Measurements from ENCODE around the gene FIZ1. TPM values are rescaled to one million over a fixed set of nuclear protein-coding genes. Genes with fewer than 3 reads are reported as not detected.
"Not testable (repeated sequence)": the region's sequence is repeated elsewhere in the genome, so short reads cannot be mapped to it uniquely, and the experiment has no call there.

Gene FIZ1
- total RNA-seq, 1 donor from 2014 or later: 14.3 TPM

DNA sequence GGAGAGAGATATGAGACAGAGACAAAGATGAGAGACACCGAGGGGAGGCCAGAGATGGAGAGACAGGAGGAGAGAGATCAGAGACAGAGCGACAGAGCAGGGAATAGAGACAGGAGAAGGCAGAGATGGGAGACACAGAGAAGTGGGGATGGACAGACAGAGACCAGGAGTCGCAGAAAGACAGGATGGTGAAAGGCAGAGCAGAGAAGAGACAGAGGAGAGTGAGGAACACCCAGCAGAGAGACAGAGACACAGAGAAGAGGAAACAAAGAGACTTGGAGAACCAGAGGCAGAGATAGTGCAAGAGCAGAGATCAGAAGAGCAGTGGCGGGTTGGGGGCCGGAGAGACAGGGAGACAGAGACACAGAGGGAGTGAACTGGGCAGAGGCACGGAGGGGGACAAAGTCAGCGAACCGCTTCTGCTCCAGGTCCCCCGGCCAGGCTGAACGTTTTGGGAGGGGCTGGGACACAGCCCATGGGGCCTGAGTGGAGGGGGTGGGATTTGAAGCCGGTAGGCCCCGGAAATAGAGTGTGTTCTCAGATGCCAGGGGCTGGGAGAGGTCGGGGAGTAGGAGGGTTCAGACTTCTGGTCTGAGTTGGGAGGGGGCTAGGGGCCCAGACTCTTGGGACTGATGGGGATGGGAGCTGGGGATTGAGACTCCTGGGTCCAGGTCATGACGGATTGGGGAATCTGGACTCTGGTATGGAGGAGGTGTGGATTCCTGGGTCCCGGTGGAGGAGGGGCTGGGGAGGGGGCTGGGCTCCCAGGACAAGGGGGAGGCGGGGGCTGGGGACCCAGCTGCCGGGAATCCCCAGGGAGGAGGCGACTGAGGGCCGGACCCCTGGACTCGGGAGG, 19.3 kb downstream of the FIZ1 start:
- H3K36me3 ChIP-seq: peaks cover 21% of the 10 kb centered on the region
- no peaks in the 10 kb centered on the region for H3K9me3 ChIP-seq
- H3K4me3 ChIP-seq: peak overlapping the region; percentile 89
- TF ChIP-seq, protein P1, sequence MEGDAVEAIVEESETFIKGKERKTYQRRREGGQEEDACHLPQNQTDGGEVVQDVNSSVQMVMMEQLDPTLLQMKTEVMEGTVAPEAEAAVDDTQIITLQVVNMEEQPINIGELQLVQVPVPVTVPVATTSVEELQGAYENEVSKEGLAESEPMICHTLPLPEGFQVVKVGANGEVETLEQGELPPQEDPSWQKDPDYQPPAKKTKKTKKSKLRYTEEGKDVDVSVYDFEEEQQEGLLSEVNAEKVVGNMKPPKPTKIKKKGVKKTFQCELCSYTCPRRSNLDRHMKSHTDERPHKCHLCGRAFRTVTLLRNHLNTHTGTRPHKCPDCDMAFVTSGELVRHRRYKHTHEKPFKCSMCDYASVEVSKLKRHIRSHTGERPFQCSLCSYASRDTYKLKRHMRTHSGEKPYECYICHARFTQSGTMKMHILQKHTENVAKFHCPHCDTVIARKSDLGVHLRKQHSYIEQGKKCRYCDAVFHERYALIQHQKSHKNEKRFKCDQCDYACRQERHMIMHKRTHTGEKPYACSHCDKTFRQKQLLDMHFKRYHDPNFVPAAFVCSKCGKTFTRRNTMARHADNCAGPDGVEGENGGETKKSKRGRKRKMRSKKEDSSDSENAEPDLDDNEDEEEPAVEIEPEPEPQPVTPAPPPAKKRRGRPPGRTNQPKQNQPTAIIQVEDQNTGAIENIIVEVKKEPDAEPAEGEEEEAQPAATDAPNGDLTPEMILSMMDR (IDR thresholded peaks at IDR 0.05): no peak
- peak; percentile 37 to 61 for ATAC-seq
- peaks cover 17% of the 10 kb centered on the region for H3K4me1 ChIP-seq
- H3K27ac ChIP-seq: peak overlapping the region; percentile 91
- no peaks in the 10 kb centered on the region for H3K27me3 ChIP-seq (ENCODE audit: low read depth)
- no peak for DNase-seq
- intact Hi-C loops (cut with DNase I): no loop called here

DNA sequence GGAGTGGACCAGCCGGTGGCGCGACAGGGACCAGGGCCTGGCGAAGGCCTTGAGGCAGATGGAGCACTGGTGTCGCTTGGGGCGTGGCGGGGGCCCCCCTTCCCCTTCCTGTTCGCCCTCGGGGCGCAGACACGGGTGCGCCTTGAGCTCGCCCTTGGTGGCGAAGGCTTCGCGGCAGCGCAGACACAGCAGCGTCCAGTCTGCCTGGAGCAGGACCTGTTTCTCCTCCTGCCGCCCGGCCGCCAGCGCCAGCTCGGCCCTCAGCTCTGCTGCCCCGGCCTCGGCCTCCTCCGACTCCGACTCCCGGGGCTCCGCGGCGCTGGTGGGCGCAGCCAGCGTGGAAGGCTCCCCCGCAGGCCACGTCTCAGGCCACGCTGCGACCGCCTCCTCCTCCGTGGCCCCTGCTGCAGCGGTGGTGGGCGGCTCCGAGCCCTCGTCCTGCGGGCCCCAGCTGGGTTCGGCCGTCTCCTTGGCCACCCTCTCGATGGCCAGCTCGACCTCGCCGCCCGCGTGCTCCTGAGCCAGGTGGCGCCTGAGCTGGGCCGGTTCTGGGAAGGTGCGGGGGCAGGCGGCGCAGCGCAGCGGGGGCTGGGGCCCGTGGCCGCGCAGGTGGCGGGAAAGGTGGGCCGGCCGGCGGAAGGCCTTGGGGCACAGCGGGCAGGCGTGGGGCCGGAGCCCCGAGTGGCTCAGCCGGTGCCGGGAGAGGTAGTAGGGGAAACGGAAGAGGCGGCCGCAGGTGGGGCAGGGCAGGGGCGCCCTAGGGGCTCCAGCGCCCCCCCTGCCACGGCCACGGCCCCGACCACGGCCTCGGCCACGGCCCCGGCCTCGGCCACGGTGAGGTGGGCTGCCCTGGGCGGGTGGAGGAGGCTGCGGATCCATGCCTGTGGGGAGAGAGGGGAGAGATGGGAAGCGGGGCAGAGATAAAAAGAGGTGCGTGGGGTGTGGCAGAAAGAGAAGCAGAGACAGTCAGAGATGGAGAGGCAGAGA, 20.3 kb downstream of the FIZ1 start:
- peaks cover 21% of the 10 kb centered on the region for H3K36me3 ChIP-seq

DNA sequence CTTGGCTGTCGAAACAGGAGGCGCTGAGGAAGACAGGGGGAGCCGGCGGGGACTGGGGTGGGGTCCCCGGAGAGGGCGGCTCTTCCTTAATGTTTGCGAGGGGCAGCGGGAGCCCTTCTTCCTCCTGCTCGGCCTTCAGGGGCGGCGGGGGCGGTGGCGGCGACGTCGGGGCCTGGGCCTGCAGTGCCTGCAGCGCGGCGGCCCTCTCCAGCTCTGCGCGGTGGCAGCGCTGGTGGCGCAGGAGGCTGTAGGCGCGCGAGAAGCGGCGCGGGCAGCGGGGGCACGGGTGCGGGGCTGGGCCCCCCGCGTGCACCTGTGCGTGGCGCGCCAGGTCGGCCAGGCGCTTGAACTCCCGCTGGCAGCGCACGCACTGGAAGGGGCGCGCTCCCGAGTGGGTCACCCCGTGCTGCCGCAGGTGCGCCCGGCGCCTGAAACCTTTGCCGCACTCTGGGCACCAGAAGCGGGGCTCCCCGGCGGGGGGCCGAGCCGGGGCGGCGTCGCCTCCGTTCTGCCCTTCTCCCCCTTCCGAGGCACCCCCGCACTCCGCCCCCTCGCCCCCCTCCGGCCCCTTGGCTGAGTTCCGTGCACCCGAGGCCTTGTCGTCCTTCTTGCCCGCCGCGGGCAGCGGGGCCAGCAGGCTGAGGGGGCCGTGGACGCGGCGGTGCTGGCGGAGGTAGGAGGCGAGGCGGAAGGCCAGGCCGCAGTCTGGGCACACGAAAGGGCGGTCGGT, 21.1 kb downstream of the FIZ1 start:
- ATAC-seq (no peak), DNase-seq (no peak)
- Histone ChIP-seq H3K4me3 (no peak overlapping the region), H3K27me3 (ENCODE audit: low read depth) (no peaks in the 10 kb centered on the region), H3K27ac (no peak overlapping the region), H3K9me3 (no peaks in the 10 kb centered on the region), H3K4me1 (peaks cover 17% of the 10 kb centered on the region), H3K36me3 (peaks cover 21% of the 10 kb centered on the region)
- TF ChIP-seq, protein P1 (IDR thresholded peaks at IDR 0.05): no peak
- intact Hi-C loops (cut with DNase I): no loop called here

More for the DNA sequence above, 20.3 kb downstream of the FIZ1 start:
- intact Hi-C loops (cut with DNase I): no loop called here
- Histone ChIP-seq H3K4me1 (peaks cover 17% of the 10 kb centered on the region), H3K27me3 (ENCODE audit: low read depth) (no peaks in the 10 kb centered on the region), H3K27ac (peak overlapping the region; percentile 91), H3K9me3 (no peaks in the 10 kb centered on the region), H3K4me3 (peak overlapping the region; percentile 89)
- TF ChIP-seq, protein P1 (IDR thresholded peaks at IDR 0.05): no peak
- DNase-seq (no peak), ATAC-seq (no peak)

DNA sequence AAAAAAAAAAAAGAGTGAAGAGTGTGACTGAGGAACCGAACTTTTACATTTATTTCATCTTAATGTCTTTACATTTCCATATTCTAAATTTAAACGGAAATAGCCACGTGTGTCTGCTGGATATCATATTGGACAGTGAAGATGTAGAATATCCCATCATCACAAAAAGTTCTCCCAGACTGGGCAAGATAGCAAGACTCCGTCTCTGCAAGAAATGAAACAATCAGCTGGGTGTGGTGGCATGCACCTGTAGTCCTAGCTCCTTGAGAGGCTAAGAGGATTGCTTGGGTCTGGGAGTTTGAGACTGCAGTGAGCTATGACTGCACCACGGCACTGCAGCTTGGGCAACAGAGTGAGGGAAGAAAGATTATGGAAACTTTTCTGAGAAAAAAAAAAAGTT, 22.6 kb downstream of the FIZ1 start:
- TF ChIP-seq, protein P1 (IDR thresholded peaks at IDR 0.05): no peak
- ATAC-seq: no peak
- intact Hi-C loops (cut with DNase I): no loop called here
- no peak for DNase-seq
- Histone ChIP-seq H3K36me3 (peaks cover 21% of the 10 kb centered on the region), H3K27ac (no peak overlapping the region), H3K27me3 (ENCODE audit: low read depth) (no peaks in the 10 kb centered on the region), H3K4me3 (no peak overlapping the region), H3K9me3 (no peaks in the 10 kb centered on the region), H3K4me1 (peaks cover 9% of the 10 kb centered on the region)

DNA sequence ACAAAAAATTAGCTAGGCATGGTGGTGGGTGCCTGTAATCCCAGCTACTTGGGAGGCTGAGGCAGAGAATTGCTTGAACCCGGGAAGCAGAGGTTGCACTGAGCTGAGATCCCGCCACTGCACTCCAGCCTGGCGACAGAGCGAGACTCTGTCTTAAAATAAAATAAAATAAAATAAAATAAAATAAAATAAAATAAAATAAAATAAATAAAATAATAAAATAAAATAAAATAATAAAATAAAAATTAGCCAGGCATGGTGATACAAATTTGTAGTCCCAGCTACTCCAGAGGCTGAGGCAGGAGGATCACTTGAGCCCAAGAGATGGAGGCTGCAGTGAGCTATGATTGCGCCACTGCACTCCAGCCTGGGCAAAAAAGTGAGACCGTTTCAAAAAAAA, 25.4 kb downstream of the FIZ1 start:
- intact Hi-C loops (cut with DNase I); H3K27me3 ChIP-seq (ENCODE audit: low read depth); H3K9me3 ChIP-seq; DNase-seq; ATAC-seq; H3K4me1 ChIP-seq; H3K27ac ChIP-seq; H3K4me3 ChIP-seq: not testable (repeated sequence)
- peaks cover 20% of the 10 kb centered on the region for H3K36me3 ChIP-seq

DNA sequence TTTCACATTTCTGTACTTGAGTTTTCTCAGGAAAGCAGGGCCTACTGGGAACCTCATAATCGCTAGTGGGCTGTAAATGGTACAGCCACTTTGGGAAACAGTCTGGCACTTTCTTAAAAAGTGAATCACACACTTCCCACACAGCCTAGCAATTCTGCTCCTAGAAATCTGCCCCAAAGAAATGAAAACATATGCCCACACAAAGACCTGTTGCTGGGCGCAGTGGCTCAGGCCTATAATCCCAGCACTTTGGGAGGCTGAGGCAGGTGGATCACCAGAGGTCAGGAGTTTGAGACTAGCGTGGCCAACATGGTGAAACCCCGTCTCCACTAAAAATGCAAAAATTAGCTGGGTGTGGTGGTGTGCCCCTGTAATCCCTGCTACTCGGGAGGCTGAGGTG, 29.8 kb downstream of the FIZ1 start:
- H3K27ac ChIP-seq; ATAC-seq; intact Hi-C loops (cut with DNase I); H3K27me3 ChIP-seq (ENCODE audit: low read depth); DNase-seq; H3K36me3 ChIP-seq; H3K9me3 ChIP-seq; H3K4me1 ChIP-seq; H3K4me3 ChIP-seq: not testable (repeated sequence)

All from lower lobe of right lung (tissue), 2 donors.